ENCODE results near the gene SMPDL3B. TPM values are rescaled to one million over a fixed set of nuclear protein-coding genes. Genes with fewer than 3 reads are reported as not detected.

Gene SMPDL3B
- total RNA-seq, 1 experiment from 2014 or later, result 11.7 TPM

GRCh38 chr1:27906759-27907158, 28.0 kb upstream of the SMPDL3B start:
- no peak overlapping the region for H3K4me3 ChIP-seq (ENCODE audit: low read depth, low read length)
- H3K9me3 ChIP-seq, result no peaks in the 10 kb centered on the region
- intact Hi-C loops (cut with micrococcal nuclease; ENCODE audit: unreplicated experiment), result no loop called here
- BruUV-seq (replicated peaks), result no TSS peak
- no peak for TF ChIP-seq CTCF (IDR thresholded peaks at IDR 0.05; ENCODE audit: insufficient read depth in 1 of 2, low read depth in 1 of 2, low read length in 1 of 2, severe bottlenecking in 1 of 2, unreplicated experiment in 1 of 2)
- Mint-ChIP-seq H3K4me1 (ENCODE audit: low read depth, unreplicated experiment) (no peaks in the 10 kb centered on the region), H3K9me3 (ENCODE audit: unreplicated experiment) (no peaks in the 10 kb centered on the region), H3K27ac (ENCODE audit: unreplicated experiment) (no peak overlapping the region), H3K36me3 (ENCODE audit: insufficient read depth, unreplicated experiment) (peaks cover 78% of the 10 kb centered on the region), H3K27me3 (ENCODE audit: insufficient read depth, unreplicated experiment) (no peaks in the 10 kb centered on the region), H3K4me3 (ENCODE audit: unreplicated experiment) (no peak overlapping the region)
- no peaks in the 10 kb centered on the region for H3K27me3 ChIP-seq (replicated peaks; ENCODE audit: control insufficient read depth, insufficient read depth, low read length)
- H3K36me3 ChIP-seq (ENCODE audit: control insufficient read depth, insufficient read depth, low read length), result no peaks in the 10 kb centered on the region; the same call in 1 of the 2 replicates
- POLR2A ChIA-PET, result interaction anchor here (0.6 kb wide), 1 partner anchor 79 kb away, joined by 3 read pairs; no protein-coding TSS in a partner anchor
- CTCF ChIA-PET, result no interaction called here
- DNase-seq, result no peak
- no peaks in the 10 kb centered on the region for H3K4me1 ChIP-seq

- no peak overlapping the region for H3K4me3 Mint-ChIP-seq (ENCODE audit: unreplicated experiment)
- no peak overlapping the region for H3K27ac Mint-ChIP-seq (ENCODE audit: unreplicated experiment)
- TSS peak; percentile 9 for BruUV-seq (replicated peaks)
- no peak for TF ChIP-seq CTCF (IDR thresholded peaks at IDR 0.05; ENCODE audit: insufficient read depth in 1 of 2, low read depth in 1 of 2, low read length in 1 of 2, severe bottlenecking in 1 of 2, unreplicated experiment in 1 of 2)
- H3K27me3 Mint-ChIP-seq (ENCODE audit: insufficient read depth, unreplicated experiment), result no peaks in the 10 kb centered on the region
- ChIA-PET CTCF (no interaction called here), POLR2A (no interaction called here)
- Histone ChIP-seq H3K36me3 (ENCODE audit: control insufficient read depth, insufficient read depth, low read length) (no peaks in the 10 kb centered on the region; the same call in 1 of the 2 replicates), H3K27me3 (replicated peaks; ENCODE audit: control insufficient read depth, insufficient read depth, low read length) (no peaks in the 10 kb centered on the region), H3K4me3 (ENCODE audit: low read depth, low read length) (no peak overlapping the region), H3K4me1 (no peaks in the 10 kb centered on the region), H3K9me3 (no peaks in the 10 kb centered on the region)
- intact Hi-C loops (cut with micrococcal nuclease; ENCODE audit: unreplicated experiment), result no loop called here
- H3K36me3 Mint-ChIP-seq (ENCODE audit: insufficient read depth, unreplicated experiment), result peaks cover 44% of the 10 kb centered on the region
- no peaks in the 10 kb centered on the region for H3K9me3 Mint-ChIP-seq (ENCODE audit: unreplicated experiment)
- no peaks in the 10 kb centered on the region for H3K4me1 Mint-ChIP-seq (ENCODE audit: low read depth, unreplicated experiment)
- DNase-seq, result no peak
Measured at GRCh38 chr1:27912429-27912828, 22.4 kb upstream of the SMPDL3B start.

- ChIA-PET CTCF (no interaction called here), POLR2A (no interaction called here)
- Mint-ChIP-seq H3K27me3 (ENCODE audit: insufficient read depth, unreplicated experiment) (no peaks in the 10 kb centered on the region), H3K9me3 (ENCODE audit: unreplicated experiment) (no peaks in the 10 kb centered on the region), H3K4me1 (ENCODE audit: low read depth, unreplicated experiment) (no peaks in the 10 kb centered on the region), H3K36me3 (ENCODE audit: insufficient read depth, unreplicated experiment) (peaks cover 26% of the 10 kb centered on the region), H3K4me3 (ENCODE audit: unreplicated experiment) (peak overlapping the region; percentile 93), H3K27ac (ENCODE audit: unreplicated experiment) (peak overlapping the region; percentile 91)
- no peak for DNase-seq
- Histone ChIP-seq H3K4me3 (ENCODE audit: low read depth, low read length) (peak overlapping the region; percentile 41), H3K9me3 (no peaks in the 10 kb centered on the region), H3K36me3 (ENCODE audit: control insufficient read depth, insufficient read depth, low read length) (no peaks in the 10 kb centered on the region; the same call in 1 of the 2 replicates), H3K4me1 (no peaks in the 10 kb centered on the region), H3K27me3 (replicated peaks; ENCODE audit: control insufficient read depth, insufficient read depth, low read length) (no peaks in the 10 kb centered on the region)
- BruUV-seq (replicated peaks), result TSS peak; percentile 99
- no peak for TF ChIP-seq CTCF (IDR thresholded peaks at IDR 0.05; ENCODE audit: insufficient read depth in 1 of 2, low read depth in 1 of 2, low read length in 1 of 2, severe bottlenecking in 1 of 2, unreplicated experiment in 1 of 2)
- intact Hi-C loops (cut with micrococcal nuclease; ENCODE audit: unreplicated experiment), result no loop called here
Measured at GRCh38 chr1:27915082-27915575, 19.7 kb upstream of the SMPDL3B start.
